DOHH2 (cell line): ENCODE results near the gene RRP12.

ENCODE experiments used
- CTCF ChIP-seq: fragments of 200-600 bp; sonication (generic); IDR thresholded peaks from one replicate; pipeline ENCODE4 v1.5.1; 2014; ENCODE audit warnings: antibody characterized with exemption, mild to moderate bottlenecking, low read depth, low read length; ENCODE audit not compliant: poor library complexity, severe bottlenecking
- EZH2phosphoT487 ChIP-seq: fragments of 200-600 bp; sonication (generic); IDR thresholded peaks from 2 replicates; pipeline ENCODE4 v1.6.1; 2017; ENCODE audit warnings: borderline replicate concordance, mild to moderate bottlenecking, antibody characterized with exemption, low read length, moderate library complexity, mixed read lengths

- TF ChIP-seq CTCF = no peak
- no peak for TF ChIP-seq EZH2phosphoT487
Measured at GRCh38 chr10:97401455-97401919, 347 bp upstream of the RRP12 start.
